Uterus (tissue), 2 donors: Measurements from ENCODE around the gene CHIC2.

ENCODE experiments used
- POLR2A ChIP-seq, 2 donors: fragments of 450-650 bp; IDR thresholded peaks; one replicate each; pipeline ENCODE4 v1.6.1; 2016; ENCODE audit warnings: antibody characterized with exemption in 2 of 2, mild to moderate bottlenecking in 1 of 2, moderate library complexity in 1 of 2
- TF ChIP-seq, protein P1 (sequence below), 4 experiments: fragments of 200-600 bp in 2 of 4; fragments of 450-650 bp in 2 of 4; sonication (generic) in 2 of 4; IDR thresholded peaks; one replicate each; pipeline ENCODE4 v1.5.1; 2016 to 2019; ENCODE audit warnings: antibody characterized with exemption in 4 of 4, mild to moderate bottlenecking in 2 of 4, moderate library complexity in 1 of 4

DNA sequence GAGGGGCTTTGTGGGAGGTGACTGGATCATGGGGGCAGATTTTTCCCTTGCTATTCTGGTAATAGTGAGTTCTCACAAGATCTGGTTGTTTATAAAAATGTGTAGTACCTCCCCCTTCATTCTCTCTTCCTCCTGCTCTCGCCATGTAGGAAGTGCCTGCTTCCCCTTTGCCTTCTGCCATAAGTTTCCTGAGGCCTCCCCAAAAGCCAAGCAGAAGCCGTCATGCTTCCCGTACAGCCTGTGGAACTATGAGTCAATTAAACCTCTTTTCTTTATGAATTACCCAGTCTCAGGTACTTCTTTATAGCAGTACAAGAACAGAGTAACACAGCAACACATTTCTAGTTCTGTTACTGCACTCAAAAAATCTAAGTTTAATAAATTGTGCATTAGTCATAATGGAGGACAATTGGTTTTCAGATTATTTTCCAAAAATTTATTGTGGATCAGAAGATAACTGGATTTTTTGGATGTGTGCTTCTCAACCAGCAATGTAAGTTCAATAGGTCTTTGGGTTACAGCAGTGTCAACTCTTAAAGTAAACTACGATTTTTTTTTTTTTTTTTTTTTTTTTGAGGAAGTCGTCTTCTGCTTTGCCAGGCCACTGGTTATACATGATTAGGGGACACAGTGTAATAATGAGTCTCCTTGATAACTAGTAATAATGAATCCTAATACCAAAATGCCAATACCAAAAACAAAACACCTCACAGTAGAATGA lies 69.9 kb downstream of the CHIC2 start:
- TF ChIP-seq, protein P1, sequence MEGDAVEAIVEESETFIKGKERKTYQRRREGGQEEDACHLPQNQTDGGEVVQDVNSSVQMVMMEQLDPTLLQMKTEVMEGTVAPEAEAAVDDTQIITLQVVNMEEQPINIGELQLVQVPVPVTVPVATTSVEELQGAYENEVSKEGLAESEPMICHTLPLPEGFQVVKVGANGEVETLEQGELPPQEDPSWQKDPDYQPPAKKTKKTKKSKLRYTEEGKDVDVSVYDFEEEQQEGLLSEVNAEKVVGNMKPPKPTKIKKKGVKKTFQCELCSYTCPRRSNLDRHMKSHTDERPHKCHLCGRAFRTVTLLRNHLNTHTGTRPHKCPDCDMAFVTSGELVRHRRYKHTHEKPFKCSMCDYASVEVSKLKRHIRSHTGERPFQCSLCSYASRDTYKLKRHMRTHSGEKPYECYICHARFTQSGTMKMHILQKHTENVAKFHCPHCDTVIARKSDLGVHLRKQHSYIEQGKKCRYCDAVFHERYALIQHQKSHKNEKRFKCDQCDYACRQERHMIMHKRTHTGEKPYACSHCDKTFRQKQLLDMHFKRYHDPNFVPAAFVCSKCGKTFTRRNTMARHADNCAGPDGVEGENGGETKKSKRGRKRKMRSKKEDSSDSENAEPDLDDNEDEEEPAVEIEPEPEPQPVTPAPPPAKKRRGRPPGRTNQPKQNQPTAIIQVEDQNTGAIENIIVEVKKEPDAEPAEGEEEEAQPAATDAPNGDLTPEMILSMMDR (IDR thresholded peaks at IDR 0.05): no peak
- no peak for TF ChIP-seq POLR2A (IDR thresholded peaks at IDR 0.05)
